Mesothelial cell of epicardium (in vitro differentiated cells): Measurements from ENCODE around the gene LAMC2. TPM values are rescaled to one million over a fixed set of nuclear protein-coding genes. Genes with fewer than 3 reads are reported as not detected.
"Not testable (repeated sequence)": the region's sequence is repeated elsewhere in the genome, so short reads cannot be mapped to it uniquely, and the experiment has no call there.

Source experiments
- DNase-seq, 2 experiments: peaks; one replicate each; pipeline ENCODE4 v3.0.0; 2021; ENCODE audit warnings: low spot score in 2 of 2; ENCODE audit not compliant: unreplicated experiment in 2 of 2
- H3K27ac Mint-ChIP-seq: 2 replicates; pipeline ENCODE4 v1.8.0; 2021; ENCODE audit warnings: mixed read lengths
- H3K27me3 Mint-ChIP-seq: 2 replicates; pipeline ENCODE4 v1.8.0; 2021; ENCODE audit warnings: low read depth, mixed read lengths
- H3K36me3 Mint-ChIP-seq: 2 replicates; pipeline ENCODE4 v1.8.0; 2021; ENCODE audit warnings: mixed read lengths
- H3K4me1 Mint-ChIP-seq: 2 replicates; pipeline ENCODE4 v1.8.0; 2021; ENCODE audit warnings: mixed read lengths
- H3K4me3 Mint-ChIP-seq: 2 replicates; pipeline ENCODE4 v1.8.0; 2021; ENCODE audit warnings: mild to moderate bottlenecking, moderate library complexity, mixed read lengths
- H3K9me3 Mint-ChIP-seq: 2 replicates; pipeline ENCODE4 v1.8.0; 2021; ENCODE audit warnings: mixed read lengths
- CTCF ChIP-seq: fragments of 200-600 bp; sonication (generic); IDR thresholded peaks from one replicate; pipeline ENCODE4 v1.5.0; 2021; ENCODE audit warnings: antibody characterized with exemption; ENCODE audit not compliant: unreplicated experiment
- total RNA-seq: library from RNA; stranded (reverse); gene quantifications from 3 replicates; pipeline ENCODE4 v1.2.1, GENCODE V29; 2021

The LAMC2 gene
- total RNA-seq, 1 donor from 2014 or later, result 10.4 TPM

GRCh38 chr1:183149273-183149672 is 36.8 kb upstream of the LAMC2 start:
- no peak overlapping the region for H3K4me3 Mint-ChIP-seq
- no peaks in the 10 kb centered on the region for H3K4me1 Mint-ChIP-seq
- H3K27ac Mint-ChIP-seq, result no peak overlapping the region
- H3K36me3 Mint-ChIP-seq, result peaks cover 4% of the 10 kb centered on the region
- no peak for DNase-seq
- no peak for TF ChIP-seq CTCF
- no peaks in the 10 kb centered on the region for H3K27me3 Mint-ChIP-seq
- H3K9me3 Mint-ChIP-seq, result peaks cover 4% of the 10 kb centered on the region

- H3K9me3 Mint-ChIP-seq, H3K27me3 Mint-ChIP-seq, H3K36me3 Mint-ChIP-seq, H3K27ac Mint-ChIP-seq, H3K4me3 Mint-ChIP-seq, H3K4me1 Mint-ChIP-seq, DNase-seq: not testable (repeated sequence)
Observed at GRCh38 chr1:183150032-183150431, 36.0 kb upstream of the LAMC2 start.

- H3K27ac Mint-ChIP-seq, result no peak overlapping the region
Observed at GRCh38 chr1:183150445-183150844, 35.6 kb upstream of the LAMC2 start.

GRCh38 chr1:183152180-183152579 is 33.9 kb upstream of the LAMC2 start:
- no peak for TF ChIP-seq CTCF
- Mint-ChIP-seq H3K9me3 (peaks cover 4% of the 10 kb centered on the region), H3K36me3 (no peaks in the 10 kb centered on the region), H3K27me3 (no peaks in the 10 kb centered on the region), H3K27ac (no peak overlapping the region), H3K4me1 (no peaks in the 10 kb centered on the region), H3K4me3 (no peak overlapping the region)
- DNase-seq, result no peak

More at GRCh38 chr1:183150445-183150844, 35.6 kb upstream of the LAMC2 start:
- Mint-ChIP-seq H3K4me3 (no peak overlapping the region), H3K36me3 (no peaks in the 10 kb centered on the region), H3K9me3 (peaks cover 4% of the 10 kb centered on the region), H3K4me1 (no peaks in the 10 kb centered on the region), H3K27me3 (no peaks in the 10 kb centered on the region)
- no peak for DNase-seq
- TF ChIP-seq CTCF, result no peak

- no peak for DNase-seq
- no peak overlapping the region for H3K27ac Mint-ChIP-seq
- no peaks in the 10 kb centered on the region for H3K36me3 Mint-ChIP-seq
- TF ChIP-seq CTCF, result no peak
- peaks cover 8% of the 10 kb centered on the region for H3K4me1 Mint-ChIP-seq
- peaks cover 4% of the 10 kb centered on the region for H3K9me3 Mint-ChIP-seq
- no peaks in the 10 kb centered on the region for H3K27me3 Mint-ChIP-seq
- no peak overlapping the region for H3K4me3 Mint-ChIP-seq
Observed at GRCh38 chr1:183155939-183156338, 30.1 kb upstream of the LAMC2 start.

GRCh38 chr1:183159960-183160359 is 26.1 kb upstream of the LAMC2 start:
- H3K27ac Mint-ChIP-seq, result peak overlapping the region; percentile 83
- no peak for TF ChIP-seq CTCF
- H3K4me3 Mint-ChIP-seq, result no peak overlapping the region
- peaks cover 19% of the 10 kb centered on the region for H3K4me1 Mint-ChIP-seq
- H3K27me3 Mint-ChIP-seq, result no peaks in the 10 kb centered on the region
- DNase-seq, result peak; percentile 57 to 73
- H3K36me3 Mint-ChIP-seq, result no peaks in the 10 kb centered on the region
- no peaks in the 10 kb centered on the region for H3K9me3 Mint-ChIP-seq
